ENCODE measurements around the gene BCL11A.

GRCh38 chr2:60492548-60492947 lies 60.9 kb downstream of the BCL11A start:
- TF ChIP-seq CTCF (IDR thresholded peaks at IDR 0.05; ENCODE audit: insufficient read depth, low read depth, low read length) (no peak), EZH2 (IDR thresholded peaks at IDR 0.05; ENCODE audit: insufficient read depth, low read length) (no peak)
